GM12891 (cell line): ENCODE data around the gene PTPRO.

Experiments used
- POLR2A ChIP-seq: IDR thresholded peaks from 2 replicates; pipeline ENCODE4 v1.6.1; 2011; ENCODE audit warnings: low read depth, low read length, control low read depth
- POLR2AphosphoS5 ChIP-seq: IDR thresholded peaks from 2 replicates; pipeline ENCODE4 v1.6.1; 2011; ENCODE audit warnings: low read depth, low read length, control low read depth
- SPI1 ChIP-seq: IDR thresholded peaks from 2 replicates; pipeline ENCODE4 v1.6.1; 2011; ENCODE audit warnings: low read depth, low read length, control low read depth

- TF ChIP-seq POLR2A (no peak), POLR2AphosphoS5 (no peak), SPI1 (no peak)
Measured at GRCh38 chr12:15278816-15279658, 43.3 kb upstream of the PTPRO start.
